GM12865 (cell line): Measurements from ENCODE around the gene NT5C3A.

ENCODE experiments used
- DNase-seq: peaks from one replicate; pipeline ENCODE4 v3.0.0; 2010; ENCODE audit warnings: low read depth
- H3K4me3 ChIP-seq: 2 replicates; pipeline ENCODE4 v1.5.1; 2011; ENCODE audit warnings: mild to moderate bottlenecking, low read depth, low read length, control low read depth
- TF ChIP-seq, protein P1 (sequence below): IDR thresholded peaks from 2 replicates; pipeline ENCODE4 v1.5.1; 2011; ENCODE audit warnings: low read length, control low read depth, low read depth, inconsistent platforms; ENCODE audit not compliant: insufficient read depth; ENCODE audit errors: missing control alignments

NT5C3A gene

DNA sequence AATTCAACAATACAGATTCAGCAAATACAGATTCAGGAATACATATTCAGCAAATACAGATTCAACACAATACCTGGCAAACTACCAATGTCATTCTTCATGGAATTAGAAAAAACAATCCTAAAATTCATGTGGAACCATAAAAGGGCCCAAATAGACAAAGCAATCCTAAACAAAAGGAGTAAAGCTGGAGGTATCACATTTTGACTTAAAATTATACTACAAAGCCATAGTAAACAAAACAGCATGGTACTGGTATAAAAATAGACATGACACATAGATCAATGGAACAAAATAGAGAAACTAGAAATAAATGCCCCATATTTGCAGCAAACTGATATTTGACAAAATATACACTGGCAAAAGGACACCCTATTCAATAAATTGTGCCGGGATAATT, 3.4 kb upstream of the NT5C3A start:
- TF ChIP-seq, protein P1, sequence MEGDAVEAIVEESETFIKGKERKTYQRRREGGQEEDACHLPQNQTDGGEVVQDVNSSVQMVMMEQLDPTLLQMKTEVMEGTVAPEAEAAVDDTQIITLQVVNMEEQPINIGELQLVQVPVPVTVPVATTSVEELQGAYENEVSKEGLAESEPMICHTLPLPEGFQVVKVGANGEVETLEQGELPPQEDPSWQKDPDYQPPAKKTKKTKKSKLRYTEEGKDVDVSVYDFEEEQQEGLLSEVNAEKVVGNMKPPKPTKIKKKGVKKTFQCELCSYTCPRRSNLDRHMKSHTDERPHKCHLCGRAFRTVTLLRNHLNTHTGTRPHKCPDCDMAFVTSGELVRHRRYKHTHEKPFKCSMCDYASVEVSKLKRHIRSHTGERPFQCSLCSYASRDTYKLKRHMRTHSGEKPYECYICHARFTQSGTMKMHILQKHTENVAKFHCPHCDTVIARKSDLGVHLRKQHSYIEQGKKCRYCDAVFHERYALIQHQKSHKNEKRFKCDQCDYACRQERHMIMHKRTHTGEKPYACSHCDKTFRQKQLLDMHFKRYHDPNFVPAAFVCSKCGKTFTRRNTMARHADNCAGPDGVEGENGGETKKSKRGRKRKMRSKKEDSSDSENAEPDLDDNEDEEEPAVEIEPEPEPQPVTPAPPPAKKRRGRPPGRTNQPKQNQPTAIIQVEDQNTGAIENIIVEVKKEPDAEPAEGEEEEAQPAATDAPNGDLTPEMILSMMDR: no peak
- no peak overlapping the region for H3K4me3 ChIP-seq
- no peak for DNase-seq

DNA sequence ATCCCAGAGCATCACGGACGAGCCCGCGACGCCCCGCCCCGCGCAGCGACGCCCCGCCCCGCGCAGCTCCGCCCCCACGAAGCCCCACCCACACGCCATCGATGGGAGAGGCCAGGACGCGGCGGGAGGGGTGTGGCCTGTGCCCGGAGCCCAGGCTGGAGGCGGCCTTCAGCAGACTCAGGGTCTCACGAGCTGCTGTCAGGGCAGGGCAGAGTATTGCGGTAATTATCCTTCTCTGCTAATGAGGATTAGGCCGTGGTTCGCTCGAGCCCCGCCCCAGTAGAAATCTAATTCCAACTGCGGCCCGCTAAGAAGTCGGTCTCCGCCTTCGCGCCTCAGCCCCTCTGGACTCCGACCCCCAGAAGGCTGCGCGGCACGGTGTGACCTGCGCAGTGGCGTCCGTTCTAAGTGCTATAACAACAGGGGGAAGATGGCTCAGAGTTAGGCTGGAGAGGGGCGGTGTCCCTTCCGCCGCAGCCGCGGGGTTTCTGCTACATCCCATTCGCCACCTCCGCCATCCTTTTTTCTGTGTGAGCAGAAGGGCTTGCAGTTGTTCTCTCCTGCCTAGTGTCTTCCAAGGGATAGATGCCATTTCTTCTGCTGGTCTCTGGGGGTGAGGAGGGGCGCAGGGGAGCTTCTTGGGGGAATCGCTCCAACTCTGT, 337 bp upstream of the NT5C3A start:
- peak overlapping the region; percentile 72 for H3K4me3 ChIP-seq
- TF ChIP-seq, protein P1: no peak
- peak; percentile 96 for DNase-seq

DNA sequence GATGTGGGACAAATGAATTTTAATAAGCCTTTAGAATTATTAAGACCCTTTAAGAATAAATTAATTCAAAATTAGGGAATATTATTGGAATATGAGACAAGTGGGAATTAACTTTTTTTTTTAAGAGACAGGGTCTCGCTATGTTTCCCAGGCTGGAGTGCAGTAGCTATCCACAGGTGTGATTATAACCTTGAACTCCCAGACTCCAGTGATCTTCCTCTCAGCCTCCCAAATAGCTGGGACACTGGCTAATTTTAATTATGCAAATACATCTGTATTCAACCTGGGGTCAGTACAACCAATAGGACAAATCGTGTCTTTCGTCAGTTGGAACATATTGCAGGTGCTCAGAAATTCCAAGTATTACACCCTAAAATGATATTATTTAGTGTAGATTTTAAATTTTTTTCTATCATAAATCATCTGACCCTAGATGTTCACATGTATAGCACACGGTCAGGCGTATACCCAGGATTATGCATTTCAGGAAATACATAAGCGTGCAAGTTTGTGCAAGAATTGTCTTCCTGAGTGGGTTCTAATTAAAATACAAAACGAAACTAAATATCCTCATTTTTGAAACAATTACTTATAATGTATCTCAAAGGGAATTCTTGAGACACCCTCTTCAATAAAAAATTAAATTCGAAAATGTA, 1.2 kb downstream of the NT5C3A start:
- peak overlapping the region; percentile 72 for H3K4me3 ChIP-seq
- TF ChIP-seq, protein P1: no peak
- DNase-seq: no peak

DNA sequence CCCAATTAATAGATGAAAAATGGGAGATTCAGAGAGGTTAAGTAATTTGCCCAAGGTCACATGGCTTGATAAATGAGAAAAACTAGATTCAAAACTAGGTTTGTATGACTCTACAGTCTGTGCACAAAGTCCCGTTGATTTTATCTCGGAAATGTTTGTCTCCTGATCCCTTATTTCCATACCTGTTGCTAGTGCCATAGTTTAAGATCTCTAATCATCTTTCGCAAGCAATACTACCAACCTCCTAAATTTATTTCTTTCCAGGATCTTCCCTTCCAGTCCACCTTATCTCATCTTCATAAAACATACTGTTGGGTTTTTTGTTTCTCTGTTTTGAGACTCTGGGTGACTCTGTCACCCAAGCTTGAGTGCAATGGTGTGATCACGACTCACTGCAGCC, 2.9 kb downstream of the NT5C3A start:
- TF ChIP-seq, protein P1: no peak
- H3K4me3 ChIP-seq: no peak overlapping the region
- DNase-seq: no peak

DNA sequence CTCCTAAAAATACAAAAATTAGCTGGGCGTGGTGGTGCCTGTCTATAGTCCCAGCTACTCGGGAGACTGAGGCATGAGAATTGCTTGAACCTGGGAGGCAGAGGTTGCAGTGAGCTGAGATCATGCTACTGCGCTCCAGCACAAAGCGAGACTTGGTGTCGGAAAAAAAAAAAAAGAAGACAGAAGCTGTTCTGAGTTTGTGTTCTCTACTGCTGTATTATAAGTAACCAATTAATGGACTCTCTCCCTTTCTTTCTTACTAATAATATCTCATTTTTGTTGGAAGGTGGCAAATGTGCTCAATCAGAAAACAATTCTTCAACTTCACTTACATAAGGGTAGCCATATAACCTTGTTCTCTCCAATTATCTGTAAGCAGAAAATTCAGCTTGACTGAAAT, 7.4 kb downstream of the NT5C3A start:
- TF ChIP-seq, protein P1: no peak
- no peak overlapping the region for H3K4me3 ChIP-seq
- no peak for DNase-seq

DNA sequence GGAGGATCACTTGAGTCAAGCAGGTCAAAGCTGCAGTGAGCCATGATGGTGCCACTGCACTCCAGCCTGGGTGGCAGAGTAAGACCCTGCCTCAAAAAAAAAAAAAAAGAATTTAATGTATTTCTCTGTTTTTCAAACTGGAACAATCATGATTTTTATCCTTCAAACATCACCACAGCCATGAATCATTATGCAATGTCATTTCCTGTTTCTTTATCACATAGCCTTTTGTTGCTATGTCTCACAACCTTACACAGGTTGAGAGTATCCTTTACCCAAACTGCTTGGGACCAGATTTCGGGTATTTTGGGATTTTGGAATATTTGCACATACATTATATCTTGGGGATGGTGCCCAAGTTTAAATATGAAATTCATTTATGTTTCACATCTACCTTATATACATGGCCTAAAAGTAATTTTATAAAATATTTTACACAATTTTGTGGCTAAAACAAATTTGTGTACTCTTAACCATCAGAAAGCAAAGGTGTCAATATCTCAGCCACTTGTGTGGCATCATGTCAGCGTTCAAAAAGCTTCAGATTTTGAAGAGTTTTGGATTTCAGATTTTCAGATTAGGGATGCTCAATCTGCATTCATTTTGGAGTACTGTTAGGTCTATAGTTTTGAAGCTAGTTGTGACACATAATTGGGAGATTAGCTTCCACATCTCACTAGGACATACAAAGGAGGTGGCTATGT, 8.2 kb downstream of the NT5C3A start:
- no peak overlapping the region for H3K4me3 ChIP-seq
- TF ChIP-seq, protein P1: no peak
- DNase-seq: no peak
